GM18951 (cell line): ENCODE data around the gene HOXD1.

Experiments
- POLR2A ChIP-seq: IDR thresholded peaks from 4 replicates; pipeline ENCODE4 v1.6.1; 2011; ENCODE audit warnings: mild to moderate bottlenecking; ENCODE audit not compliant: insufficient read length, insufficient read depth; ENCODE audit errors: extremely low read depth
- in situ Hi-C: fragments of 300-500 bp; cut with MboI; formaldehyde crosslinking; loops from one replicate; pipeline ENCODE4 v1.12.0; 2022; ENCODE audit warnings: low sequenced_read_pairs, mixed read lengths, inconsistent platforms; ENCODE audit not compliant: unreplicated experiment

The HOXD1 gene

GRCh38 chr2:176148751-176149421 is 39.6 kb upstream of the HOXD1 start:
- in situ Hi-C loops, result loop anchor here (10.0 kb wide), 2 partner anchors 306 to 406 kb away; no protein-coding TSS in a partner anchor
- no peak for TF ChIP-seq POLR2A

GRCh38 chr2:176149481-176149938 is 39.0 kb upstream of the HOXD1 start:
- in situ Hi-C loops, result loop anchor here (10.0 kb wide), 2 partner anchors 305 to 405 kb away; no protein-coding TSS in a partner anchor

GRCh38 chr2:176149939-176150583 is 38.4 kb upstream of the HOXD1 start:
- in situ Hi-C loops, result loop anchor here (10.0 kb wide), 2 partner anchors 305 to 405 kb away; no protein-coding TSS in a partner anchor
- no peak for TF ChIP-seq POLR2A

More at GRCh38 chr2:176149481-176149938, 39.0 kb upstream of the HOXD1 start:
- TF ChIP-seq POLR2A, result no peak

- no peak for TF ChIP-seq POLR2A
- in situ Hi-C loops, result no loop called here
Observed at GRCh38 chr2:176150584-176151441, 37.7 kb upstream of the HOXD1 start.

- in situ Hi-C loops, result no loop called here
- TF ChIP-seq POLR2A, result no peak
Observed at GRCh38 chr2:176151442-176152287, 36.8 kb upstream of the HOXD1 start, which contains the start of gene HOXD4. Gene HOXD4 (plus strand): TSS chr2:176151550. CDS start chr2:176151634, 84 bp downstream.

- no peak for TF ChIP-seq POLR2A
- in situ Hi-C loops, result no loop called here
Observed at GRCh38 chr2:176152350-176153181, 35.9 kb upstream of the HOXD1 start.

GRCh38 chr2:176154576-176155252 is 33.8 kb upstream of the HOXD1 start:
- in situ Hi-C loops, result no loop called here

GRCh38 chr2:176155356-176156044 is 33.0 kb upstream of the HOXD1 start:
- in situ Hi-C loops, result no loop called here
- TF ChIP-seq POLR2A, result no peak

More at GRCh38 chr2:176154576-176155252, 33.8 kb upstream of the HOXD1 start:
- no peak for TF ChIP-seq POLR2A

- no peak for TF ChIP-seq POLR2A
- in situ Hi-C loops, result no loop called here
Observed at GRCh38 chr2:176156301-176156806, 32.1 kb upstream of the HOXD1 start.

- no peak for TF ChIP-seq POLR2A
- in situ Hi-C loops, result no loop called here
Observed at GRCh38 chr2:176156807-176157498, 31.5 kb upstream of the HOXD1 start, which contains the start of gene HOXD3. Gene HOXD3 (plus strand): TSS chr2:176157307. CDS start chr2:176169115, 11,808 bp downstream.
